ENCODE data around the gene ANGPTL8.
A peak's percentile ranks its signal among the peaks of the same experiment; 100 is the strongest.

ANGPTL8 gene

DNA sequence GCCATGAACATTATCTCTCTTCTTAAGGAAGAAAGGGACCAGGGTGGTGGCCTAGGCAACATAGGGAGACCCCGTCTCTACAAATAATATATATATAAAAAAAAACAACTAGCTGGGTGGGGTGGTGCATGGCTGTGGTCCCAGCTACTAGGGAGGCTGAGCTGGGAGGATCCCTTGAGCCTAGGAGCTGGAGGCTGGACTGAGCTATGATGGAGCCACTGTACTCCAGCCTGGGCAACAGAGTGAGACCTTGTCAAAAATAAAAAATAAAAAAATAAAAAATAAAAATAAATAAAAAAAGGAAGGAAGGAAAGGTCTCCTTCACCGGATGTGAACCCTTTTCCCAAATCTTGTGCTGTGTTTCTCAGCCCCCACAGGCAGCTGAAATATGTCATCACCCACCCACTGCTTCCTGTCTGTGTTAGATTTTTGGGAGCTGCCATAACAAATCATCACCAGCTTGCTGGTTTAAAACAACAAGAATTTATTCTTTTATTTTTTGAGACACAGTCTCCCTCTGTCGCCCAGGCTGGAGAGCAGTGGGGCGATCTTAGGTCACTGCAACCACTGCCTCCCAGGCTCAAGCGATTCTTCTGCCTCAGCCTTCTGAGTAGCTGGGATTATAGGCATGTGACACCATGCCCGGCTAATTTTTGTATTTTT, 47.0 kb downstream of the ANGPTL8 start:
- DNase-seq: peak in 1 of 58 donors; percentile 22

DNA sequence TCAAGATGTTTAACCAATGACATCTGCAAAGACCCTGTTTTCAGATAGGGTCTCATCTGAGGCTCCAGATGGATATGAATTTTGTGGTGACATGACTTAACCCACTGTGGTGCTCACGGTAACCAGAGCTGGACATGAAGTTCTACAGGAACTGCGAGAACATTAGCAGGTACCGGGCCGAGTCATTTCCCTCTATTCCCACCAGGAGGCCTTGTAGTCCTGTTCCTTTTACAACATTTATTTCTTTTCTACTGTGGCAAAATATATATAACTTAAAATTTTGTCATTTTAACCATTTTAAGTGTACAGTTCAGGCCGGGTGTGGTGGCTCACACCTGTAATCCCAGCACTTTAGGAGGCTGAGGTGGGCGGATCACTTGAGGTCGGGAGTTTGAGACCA, 48.9 kb downstream of the ANGPTL8 start:
- no peak for DNase-seq

- no peak for DNase-seq
Observed at GRCh38 chr19:11290256-11290655, 50.8 kb downstream of the ANGPTL8 start.

DNA sequence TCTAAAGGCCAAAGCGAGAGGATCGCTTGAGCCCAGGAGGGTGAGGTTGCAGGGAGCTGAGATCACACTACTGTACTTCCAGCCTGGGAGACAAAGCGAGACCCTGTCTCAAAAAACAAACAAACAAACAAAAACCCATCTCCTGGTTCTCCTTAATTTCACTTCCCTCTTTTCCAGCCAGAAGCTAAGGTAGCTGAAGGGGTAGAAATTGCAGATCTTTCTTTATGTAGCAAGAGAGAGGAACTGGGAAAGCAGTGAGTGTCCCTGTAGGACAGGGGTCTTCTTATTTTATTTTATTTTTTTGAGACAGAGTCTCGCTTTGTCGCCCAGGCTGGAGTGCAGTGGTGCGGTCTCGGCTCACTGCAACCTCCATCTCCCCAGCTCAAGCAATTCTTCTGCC, 52.0 kb downstream of the ANGPTL8 start:
- no peak for DNase-seq
